ENCODE results near the gene UBE2R2.
"Not testable (repeated sequence)": the region's sequence is repeated elsewhere in the genome, so short reads cannot be mapped to it uniquely, and the experiment has no call there.

The UBE2R2 gene, protein sequence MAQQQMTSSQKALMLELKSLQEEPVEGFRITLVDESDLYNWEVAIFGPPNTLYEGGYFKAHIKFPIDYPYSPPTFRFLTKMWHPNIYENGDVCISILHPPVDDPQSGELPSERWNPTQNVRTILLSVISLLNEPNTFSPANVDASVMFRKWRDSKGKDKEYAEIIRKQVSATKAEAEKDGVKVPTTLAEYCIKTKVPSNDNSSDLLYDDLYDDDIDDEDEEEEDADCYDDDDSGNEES

DNA sequence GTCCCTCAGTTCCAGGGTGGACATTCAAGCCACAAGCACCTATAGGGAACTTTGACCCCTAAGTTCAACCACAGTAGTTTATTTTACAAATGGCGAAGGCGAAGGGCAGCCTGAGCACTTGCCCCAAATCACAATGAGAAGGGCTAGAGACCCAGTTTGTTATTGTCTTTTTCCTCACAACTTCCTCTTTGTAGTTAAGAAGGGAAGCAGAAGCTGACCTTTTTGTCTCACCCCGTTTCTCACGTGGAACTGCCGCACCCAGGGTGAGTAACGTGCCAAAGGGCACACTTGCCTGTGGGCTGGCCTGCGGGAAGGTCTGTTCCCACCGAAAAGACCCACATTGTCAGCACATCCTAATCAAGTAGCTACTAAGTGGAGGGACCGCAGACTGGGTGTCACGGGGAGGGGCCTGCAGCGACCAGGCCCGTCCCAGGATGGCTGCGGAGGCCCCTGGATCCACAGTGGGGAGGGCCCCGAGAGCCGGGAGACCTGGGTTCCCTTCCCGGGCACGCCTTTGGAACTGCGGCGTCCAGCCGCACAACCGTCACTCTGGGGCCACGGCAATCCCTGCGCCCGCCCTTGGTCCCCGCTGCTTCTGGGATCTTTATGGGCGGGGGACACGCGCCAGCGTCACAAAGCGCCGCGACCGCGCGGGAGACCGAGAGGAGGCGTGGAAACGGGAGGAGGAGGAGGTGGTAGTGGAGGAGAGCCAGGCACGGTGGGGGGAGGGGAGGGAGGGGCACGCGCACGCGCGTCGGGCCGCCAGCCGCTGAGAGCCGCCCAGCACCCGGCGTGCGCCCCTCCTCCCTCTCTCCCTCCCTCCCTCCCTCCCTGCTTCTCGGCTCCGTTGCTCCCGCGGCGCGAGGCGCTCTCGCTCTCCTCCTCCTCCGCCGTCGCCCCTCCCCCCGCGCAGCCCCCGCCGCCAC, at the start of gene UBE2R2:
Gene UBE2R2, plus strand, starts transcription at position 834 of the 926 bp plus-strand sequence. CDS start 598 bp downstream, outside the sequence.
- no peak for DNase-seq (ENCODE audit: low read depth)

DNA sequence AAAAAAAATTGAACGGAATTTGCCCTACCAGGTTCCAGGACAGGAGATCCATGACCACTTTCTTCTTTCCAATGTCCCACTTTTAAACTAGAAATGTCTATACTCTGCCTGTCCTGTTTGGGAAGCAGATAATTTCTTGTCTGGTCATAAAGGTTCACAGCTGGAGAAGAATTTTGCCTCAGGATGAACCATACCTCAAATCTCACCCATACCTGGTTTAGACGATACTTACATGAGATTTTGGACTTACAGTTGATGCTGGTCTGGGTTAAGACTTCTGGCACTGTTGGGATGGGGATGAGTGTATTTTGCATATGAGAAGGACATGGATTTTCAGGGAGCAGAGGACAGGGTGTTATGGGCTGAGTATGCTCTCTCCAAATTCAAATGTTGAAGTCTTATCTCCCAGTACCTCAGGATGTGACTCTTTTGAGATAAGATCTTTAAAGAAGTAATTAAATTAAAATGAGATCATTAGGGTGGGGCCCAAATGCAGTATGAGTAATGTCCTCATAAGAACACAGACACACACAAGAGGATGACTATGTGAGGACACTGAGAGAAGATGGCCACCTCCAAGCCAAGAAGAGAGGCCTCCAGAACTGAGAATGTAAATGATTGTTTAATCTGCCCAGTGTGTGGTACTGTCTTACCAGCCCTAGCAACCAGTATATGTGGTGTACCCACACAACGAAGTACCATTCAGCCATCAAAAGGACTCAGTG, 46.6 kb upstream of the UBE2R2 start:
- DNase-seq (ENCODE audit: low read depth): not testable (repeated sequence)

DNA sequence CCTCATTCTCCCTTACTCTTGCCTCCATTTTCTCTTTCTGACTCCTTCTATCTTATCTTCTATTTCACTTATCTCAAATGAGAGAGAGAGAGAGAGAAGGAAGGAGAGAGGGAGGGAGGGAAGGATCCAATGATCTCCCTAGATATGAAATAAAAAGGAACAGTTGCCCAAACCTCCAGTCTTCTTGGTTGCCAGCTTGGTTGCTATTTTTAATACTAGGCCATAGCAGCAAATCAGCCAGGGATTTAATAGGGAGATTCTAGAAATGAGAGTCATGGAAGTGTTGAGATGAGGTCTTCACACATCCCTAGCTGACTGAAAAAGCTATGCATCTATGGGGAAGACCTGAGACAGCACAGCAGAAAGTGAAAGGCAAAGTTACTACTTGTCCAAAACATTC, 43.8 kb upstream of the UBE2R2 start:
- not testable (repeated sequence) for DNase-seq (ENCODE audit: low read depth)

DNA sequence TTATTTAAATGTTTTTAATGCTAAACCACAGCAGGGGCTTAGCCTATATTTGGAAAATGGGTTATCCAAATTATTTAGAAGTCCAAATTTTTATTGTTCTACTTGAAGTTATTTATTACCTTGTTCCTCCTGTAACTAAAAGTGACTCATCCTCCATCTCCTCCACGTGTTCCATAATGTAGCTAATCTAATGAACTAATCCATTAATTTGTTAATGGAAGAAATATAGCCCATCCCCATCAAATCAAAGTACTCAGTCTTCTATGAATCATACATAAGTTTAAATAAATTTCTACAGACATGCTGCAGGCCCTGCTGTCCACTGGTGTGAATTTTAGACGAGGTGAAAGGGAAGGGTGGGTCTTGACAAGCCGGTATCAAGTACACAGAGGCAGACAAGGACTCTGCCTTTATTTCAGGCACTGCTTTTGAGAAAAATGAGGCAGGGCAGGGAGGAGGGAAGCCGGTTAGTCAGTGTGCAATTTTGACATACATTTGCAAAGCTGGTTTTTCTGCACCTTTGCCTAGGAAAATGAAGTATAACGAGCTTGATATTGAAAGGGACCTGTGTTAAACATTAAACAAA, 42.8 kb upstream of the UBE2R2 start:
- not testable (repeated sequence) for DNase-seq (ENCODE audit: low read depth)

DNA sequence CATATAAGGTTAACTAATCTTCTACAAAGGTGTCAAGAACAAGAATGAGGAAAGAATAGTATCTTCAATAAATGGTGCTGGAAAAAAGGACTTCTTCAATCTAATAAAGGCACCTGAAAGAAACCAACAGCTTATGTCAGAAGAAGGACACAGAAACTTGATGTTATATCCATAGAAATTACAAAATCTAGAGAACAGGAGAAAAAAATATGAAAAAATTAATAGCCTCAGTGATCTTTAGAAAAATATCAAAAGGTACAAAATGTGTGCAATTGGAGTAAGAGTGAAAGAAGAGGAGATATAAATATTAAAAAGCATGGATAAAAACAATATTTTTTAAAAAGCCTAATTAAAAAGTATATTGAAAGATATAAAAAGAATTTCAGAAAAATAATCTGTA, 40.4 kb upstream of the UBE2R2 start:
- no peak for DNase-seq (ENCODE audit: low read depth)

DNA sequence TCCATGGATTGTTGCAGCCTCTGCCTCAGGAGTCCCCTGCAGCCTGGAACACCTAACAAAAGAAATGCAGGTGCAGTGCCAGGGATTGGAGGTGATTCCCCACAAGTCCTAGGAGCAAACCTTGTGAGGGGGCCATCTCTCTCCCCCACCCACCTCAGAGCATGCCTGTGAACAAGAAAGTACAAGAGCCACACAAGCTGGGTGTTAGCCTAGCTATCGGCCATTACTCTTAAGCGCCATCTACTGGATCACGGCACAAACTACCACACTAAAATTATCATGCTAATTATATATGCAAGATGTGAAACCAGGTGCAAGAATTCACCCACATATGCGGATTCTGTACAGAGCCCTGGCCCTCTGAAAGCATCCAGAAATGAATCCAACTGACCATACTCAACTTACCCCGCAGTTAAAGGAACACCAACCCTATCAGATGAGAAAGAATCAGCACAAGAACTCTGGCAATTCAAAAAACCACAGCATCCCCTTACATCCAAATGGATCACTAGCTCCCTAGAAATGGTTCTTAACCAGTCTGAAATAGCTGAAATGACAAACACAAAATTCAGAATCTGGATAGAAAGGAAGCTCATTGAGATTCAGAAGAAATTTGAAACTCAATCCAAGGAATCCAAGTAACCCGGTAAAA, 38.1 kb upstream of the UBE2R2 start:
- DNase-seq (ENCODE audit: low read depth): no peak

DNA sequence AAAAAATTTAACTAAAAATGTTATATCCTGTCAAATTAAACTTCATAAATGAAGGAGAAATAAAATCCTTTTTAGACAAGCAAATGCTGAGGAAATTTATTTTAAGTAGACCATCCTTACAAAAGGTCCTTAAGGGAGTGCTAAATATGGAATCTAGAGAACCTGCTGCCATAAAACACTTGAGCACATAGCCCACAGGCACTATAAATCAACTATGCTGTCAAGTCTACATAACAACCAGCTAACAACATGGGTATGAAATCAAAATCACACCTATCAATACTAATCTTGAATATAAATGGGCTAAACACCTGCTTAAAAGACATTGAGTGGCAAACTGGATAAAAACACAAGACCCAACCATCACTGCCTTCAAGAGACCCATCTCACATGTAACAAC, 36.7 kb upstream of the UBE2R2 start:
- DNase-seq (ENCODE audit: low read depth): no peak

DNA sequence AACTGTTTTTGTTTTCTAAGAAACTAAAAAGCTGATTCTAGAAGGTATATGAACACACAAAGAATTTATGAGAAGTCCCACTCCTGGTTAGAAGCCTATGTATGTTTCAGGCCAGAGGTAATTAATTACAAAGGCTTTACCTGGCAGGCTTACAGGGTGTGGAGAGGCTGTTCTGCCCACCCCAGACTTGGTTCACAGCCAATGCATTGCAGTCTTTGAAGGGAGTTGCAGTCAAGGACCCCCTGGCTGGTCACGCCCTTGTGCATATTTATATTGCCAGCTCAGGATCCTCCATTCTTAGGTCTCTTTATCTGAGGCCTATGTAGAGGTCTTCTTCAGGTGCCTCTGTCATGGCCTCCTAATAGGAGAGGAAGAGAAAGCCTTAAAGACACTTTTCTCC, 35.2 kb upstream of the UBE2R2 start:
- no peak for DNase-seq (ENCODE audit: low read depth)

DNA sequence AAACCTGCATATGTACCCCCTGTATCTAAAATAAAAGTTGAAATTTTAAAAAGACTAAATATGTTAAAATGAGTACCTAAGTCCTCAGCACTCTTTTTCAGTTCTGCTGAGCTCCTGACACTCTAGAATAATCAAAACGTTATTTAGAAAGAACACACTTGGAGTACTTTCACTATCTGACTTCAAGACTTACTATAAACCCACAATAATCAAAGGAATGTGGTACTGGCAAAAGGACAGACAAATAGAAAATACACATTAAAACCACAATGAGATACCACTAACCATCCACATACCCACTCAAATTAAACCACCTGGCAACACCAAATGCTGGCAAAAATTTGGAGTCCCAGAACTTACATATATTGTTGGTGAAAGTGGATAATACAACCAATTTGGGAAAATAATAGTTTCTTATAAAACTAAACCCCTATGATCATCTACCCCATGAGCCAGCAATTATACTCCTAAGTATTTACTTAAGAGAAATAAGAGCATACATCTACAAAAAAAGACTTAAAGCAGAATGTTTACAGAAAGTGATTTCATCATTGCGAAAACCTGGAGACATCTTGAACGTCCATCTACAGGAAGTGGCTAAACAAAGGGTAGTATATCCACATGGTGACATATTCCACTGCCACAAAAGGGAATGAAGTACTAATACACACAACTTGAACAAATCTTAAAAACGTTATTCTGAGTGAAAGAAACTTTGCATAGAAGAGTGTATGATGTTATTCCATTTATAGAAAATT, 34.4 kb upstream of the UBE2R2 start:
- no peak for DNase-seq (ENCODE audit: low read depth)

DNA sequence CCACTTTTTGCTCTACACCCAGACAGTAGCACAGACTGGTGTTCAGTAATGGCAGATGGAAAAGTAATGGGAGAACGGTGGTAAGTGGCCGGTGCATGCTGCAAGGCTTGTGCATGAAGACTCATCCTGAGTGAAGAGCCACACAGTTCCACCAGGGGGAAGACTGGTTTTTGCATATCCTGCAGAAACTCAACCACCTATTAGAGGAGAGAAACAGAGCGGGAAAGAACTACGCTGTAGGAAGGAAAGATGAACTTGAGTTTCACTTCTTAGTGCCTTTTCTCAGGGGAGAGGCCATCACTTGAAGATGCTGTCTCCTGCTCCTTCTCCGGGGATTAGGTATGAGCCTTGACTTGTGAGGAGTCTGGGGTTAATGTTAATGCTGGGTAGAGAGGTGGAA, 31.0 kb upstream of the UBE2R2 start:
- no peak for DNase-seq (ENCODE audit: low read depth)

DNA sequence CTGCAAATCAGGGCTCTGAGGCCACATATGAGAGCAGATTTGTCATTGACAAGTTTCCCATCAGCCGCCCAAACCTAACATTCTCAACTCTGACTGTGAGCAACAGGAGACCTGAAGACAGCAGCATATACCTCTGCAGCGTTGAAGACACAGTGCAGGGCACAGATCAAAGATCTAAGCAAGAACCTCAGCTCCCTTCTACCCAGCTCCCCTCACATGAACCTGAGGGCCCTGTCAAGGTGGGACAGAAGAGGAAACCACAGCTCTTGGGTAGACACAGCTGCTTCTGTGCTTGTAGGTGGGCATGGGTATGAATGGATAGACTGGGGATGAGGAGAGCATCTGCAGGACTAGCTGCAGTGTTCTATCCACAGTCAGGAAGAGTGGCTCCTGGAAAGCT, 30.3 kb upstream of the UBE2R2 start:
- no peak for DNase-seq (ENCODE audit: low read depth)

DNA sequence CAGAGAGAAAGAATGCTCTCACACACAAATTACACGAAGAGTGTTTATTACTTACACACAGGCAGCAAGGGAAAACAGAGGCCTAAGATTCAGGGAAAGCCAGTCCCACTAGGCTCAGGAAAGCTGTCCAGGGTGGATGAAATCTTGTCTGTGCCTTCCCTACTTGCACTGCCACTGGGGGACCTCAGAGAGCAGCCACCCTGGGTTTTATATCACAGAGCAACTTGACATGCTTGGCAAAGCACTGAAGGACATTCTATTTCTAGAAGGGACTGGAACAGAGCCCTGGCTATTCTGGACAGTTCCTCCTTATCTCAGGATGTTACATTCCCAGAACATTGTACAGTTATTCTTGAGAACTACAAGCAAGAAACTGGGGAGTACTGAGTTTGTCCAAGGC, 29.1 kb upstream of the UBE2R2 start:
- DNase-seq (ENCODE audit: low read depth): no peak

DNA sequence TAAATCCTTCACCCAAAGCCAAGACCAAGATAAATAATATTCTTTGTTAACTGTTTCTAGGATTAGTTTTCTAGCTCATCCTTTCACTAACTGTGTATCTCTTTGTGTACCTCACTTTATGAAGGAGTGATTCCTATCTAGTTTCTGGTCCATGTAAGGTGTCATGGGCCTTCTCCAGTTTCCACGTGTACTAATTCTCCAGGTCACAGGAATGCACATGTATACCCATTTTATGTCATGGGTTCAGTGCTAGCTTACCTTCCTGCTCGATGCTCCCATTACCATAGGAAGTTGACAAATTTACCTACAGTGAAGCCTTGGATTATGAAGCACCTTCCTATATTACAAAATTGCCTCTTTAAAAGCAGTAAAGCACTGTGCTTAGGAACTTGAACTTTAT, 27.5 kb upstream of the UBE2R2 start:
- not testable (repeated sequence) for DNase-seq (ENCODE audit: low read depth)

DNA sequence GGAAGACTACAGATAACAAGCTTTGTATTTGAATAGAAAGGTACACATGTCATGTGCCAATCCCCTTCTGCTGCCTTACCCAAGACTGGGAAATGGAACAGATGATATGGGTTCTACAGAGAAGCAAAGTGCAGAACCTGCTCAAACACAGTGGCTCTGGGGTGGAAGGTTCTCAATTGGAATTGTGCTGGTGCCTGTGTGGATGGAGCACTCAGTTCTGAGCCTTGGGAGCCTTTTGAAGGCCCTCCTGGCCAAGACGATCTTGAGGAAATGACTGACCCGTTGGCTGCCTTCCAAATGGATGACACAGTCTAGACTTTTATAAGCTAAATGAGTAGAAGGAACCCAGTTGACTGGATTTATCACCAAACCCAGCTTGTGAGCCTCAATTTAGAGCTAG, 25.8 kb upstream of the UBE2R2 start:
- DNase-seq (ENCODE audit: low read depth): no peak

DNA sequence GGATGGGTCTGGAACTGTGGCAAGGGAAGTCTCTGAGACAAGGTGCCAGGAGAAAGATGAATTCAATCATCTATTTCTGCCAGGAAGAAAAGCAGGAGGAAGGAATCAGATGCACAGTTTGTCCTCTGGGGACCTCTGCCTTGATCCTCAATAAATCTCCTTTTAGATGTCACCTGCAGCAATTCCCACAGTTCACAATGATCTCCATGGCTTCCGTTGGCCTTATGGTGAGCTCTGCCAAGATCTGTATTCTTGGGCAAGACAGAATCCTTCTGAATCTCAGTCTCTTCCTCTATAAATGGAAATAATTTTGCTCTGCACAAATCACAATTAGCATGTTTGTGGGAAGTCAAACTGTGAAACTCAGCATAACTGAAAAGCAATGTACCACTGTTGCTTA, 23.5 kb upstream of the UBE2R2 start:
- DNase-seq (ENCODE audit: low read depth): not testable (repeated sequence)

DNA sequence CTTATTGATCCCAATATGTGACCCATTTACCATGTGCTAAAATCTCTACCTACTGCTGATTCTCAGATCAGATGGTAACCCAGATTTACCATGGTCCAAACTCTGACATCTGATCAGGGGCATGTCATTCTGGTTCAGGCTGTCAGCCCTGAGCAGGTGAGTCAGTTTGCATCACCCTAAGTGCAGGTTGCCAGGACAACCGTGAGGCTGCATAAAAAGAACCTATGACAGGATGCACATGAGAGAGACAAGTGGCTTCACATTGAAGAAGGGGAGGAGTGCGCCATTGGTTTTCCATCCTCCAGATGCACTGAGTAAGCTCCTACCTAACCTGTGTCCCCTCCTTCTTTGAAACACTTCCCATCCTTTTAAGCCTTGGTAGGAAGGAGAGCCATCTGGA, 22.4 kb upstream of the UBE2R2 start:
- no peak for DNase-seq (ENCODE audit: low read depth)

DNA sequence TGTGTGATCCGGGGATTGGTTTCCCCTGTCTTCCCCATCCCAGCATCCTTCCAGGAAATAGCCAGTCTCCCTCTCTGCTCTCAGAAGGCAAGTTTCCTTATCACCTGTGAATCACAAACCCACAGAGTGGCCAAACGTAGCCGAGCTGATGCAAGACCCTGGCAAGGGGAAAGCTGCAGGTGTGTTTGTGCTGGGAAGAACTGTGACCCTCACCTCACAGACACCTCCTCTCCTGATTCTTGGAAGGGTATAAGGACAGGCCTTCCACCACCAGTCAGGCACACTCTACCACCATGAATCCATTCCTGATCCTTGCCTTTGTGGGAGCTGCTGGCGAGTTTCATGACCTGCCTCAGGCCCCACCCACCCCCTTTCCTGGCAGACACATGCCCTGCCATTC, 21.7 kb upstream of the UBE2R2 start, which contains the start of gene PRSS3:
Gene PRSS3, plus strand, starts transcription at position 281 of the 400 bp plus-strand sequence. Its CDS starts 13 bp downstream, at position 294.
- DNase-seq (ENCODE audit: low read depth): no peak

DNA sequence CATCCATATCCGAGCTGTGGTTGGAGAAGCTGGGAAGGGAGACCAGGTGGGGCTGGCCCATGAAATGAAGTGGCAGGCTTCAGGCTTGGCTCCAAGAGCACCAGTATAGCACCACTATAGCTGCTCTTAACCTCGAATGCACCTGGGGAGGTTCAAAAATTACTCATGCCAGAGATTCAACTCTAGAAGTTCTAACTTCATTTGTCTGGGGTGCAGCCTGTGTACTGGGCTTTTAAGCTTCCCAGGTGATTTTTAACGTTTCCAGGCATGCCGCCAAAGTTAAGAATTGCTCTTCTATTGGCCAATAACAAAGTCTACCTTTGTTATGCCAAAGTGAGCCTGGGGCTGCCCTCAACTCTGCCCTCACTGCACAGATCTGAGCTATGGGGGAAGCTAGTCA, 21.1 kb upstream of the UBE2R2 start:
- DNase-seq (ENCODE audit: low read depth): no peak

DNA sequence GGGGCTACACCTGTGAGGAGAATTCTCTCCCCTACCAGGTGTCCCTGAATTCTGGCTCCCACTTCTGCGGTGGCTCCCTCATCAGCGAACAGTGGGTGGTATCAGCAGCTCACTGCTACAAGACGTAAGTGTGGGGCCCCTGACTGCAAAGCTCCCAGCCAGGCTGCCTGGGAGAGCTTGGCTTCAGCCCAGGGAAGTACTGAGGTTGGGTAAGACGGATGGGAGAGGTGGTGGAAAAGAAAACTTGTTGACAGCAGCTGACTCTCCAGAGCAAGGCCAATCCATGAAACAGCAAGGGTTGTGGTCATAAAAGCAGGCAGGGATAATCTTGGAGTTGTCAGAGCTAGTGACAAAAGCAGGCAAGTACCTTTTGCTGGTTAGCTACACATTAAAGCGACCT, 20.3 kb upstream of the UBE2R2 start:
- not testable (repeated sequence) for DNase-seq (ENCODE audit: low read depth)

DNA sequence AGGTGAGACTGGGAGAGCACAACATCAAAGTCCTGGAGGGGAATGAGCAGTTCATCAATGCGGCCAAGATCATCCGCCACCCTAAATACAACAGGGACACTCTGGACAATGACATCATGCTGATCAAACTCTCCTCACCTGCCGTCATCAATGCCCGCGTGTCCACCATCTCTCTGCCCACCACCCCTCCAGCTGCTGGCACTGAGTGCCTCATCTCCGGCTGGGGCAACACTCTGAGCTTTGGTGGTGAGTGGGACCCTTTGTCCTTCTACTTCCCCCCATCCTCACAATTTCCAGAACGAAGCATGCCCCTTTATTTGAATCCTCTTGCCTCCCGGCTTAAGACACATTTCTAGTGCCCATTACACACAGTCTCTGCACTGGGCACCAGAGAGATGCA, 19.1 kb upstream of the UBE2R2 start:
- DNase-seq (ENCODE audit: low read depth): no peak

DNA sequence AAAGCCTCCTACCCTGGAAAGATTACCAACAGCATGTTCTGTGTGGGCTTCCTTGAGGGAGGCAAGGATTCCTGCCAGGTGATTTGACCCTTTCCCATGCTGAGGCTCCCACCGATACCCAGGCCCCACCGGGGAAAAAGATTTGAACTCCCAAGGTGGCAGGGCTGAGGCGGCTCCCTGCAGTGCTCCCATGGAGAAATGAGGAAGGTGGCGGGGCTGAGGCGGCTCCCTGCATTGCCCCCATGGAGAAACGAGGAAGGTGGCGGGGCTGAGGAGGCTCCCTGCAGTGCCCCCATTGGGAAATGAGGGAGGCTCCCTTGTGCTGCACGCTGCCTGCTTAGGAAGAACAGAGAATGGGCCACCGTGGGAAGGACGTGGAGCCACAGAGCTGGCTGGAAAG, 18.4 kb upstream of the UBE2R2 start:
- no peak for DNase-seq (ENCODE audit: low read depth)
